PFSK-1 (cell line): Measurements from ENCODE around the gene CYSRT1.

ENCODE experiments used
- POLR2AphosphoS5 ChIP-seq: IDR thresholded peaks from 2 replicates; pipeline ENCODE4 v1.6.1; 2012; ENCODE audit warnings: low read depth, mild to moderate bottlenecking, control low read depth, low read length, moderate library complexity
- TF ChIP-seq, protein P1 (sequence below), 2 experiments: IDR thresholded peaks; 2 replicates each; pipeline versions ENCODE4 v1.6.1 to v1.8.0; 2011 to 2012; ENCODE audit warnings: low read depth in 2 of 2, low read length in 2 of 2, control low read depth in 1 of 2, inconsistent platforms in 1 of 2, mild to moderate bottlenecking in 1 of 2, moderate library complexity in 1 of 2; ENCODE audit not compliant: insufficient read depth in 1 of 2

DNA sequence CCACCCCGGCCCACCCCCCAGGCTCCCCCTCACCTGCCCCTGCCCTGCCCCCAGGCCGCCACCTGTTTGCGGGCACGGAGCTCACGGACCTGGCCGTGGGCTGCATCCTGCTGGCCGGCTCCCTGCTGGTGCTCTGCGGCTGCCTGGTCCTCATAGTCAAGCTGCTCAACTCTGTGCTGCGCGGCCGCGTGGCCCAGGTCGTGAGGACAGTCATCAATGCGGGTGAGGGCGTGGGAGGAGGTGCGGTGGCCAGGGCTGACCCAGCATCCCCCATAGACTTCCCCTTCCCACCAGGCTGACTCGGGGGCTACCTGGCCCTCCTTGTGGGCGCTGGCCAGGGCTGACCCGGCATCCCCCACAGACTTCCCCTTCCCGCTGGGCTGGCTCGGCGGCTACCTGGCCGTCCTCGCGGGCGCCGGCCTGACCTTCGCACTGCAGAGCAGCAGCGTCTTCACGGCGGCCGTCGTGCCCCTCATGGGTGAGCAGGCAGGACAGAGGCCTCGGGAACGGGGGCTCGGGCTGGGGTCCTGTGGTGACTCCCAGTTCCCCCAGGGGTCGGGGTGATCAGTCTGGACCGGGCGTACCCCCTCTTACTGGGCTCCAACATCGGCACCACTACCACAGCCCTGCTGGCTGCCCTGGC lies 9.2 kb downstream of the CYSRT1 start:
- TF ChIP-seq POLR2AphosphoS5, result no peak
- TF ChIP-seq, protein P1, sequence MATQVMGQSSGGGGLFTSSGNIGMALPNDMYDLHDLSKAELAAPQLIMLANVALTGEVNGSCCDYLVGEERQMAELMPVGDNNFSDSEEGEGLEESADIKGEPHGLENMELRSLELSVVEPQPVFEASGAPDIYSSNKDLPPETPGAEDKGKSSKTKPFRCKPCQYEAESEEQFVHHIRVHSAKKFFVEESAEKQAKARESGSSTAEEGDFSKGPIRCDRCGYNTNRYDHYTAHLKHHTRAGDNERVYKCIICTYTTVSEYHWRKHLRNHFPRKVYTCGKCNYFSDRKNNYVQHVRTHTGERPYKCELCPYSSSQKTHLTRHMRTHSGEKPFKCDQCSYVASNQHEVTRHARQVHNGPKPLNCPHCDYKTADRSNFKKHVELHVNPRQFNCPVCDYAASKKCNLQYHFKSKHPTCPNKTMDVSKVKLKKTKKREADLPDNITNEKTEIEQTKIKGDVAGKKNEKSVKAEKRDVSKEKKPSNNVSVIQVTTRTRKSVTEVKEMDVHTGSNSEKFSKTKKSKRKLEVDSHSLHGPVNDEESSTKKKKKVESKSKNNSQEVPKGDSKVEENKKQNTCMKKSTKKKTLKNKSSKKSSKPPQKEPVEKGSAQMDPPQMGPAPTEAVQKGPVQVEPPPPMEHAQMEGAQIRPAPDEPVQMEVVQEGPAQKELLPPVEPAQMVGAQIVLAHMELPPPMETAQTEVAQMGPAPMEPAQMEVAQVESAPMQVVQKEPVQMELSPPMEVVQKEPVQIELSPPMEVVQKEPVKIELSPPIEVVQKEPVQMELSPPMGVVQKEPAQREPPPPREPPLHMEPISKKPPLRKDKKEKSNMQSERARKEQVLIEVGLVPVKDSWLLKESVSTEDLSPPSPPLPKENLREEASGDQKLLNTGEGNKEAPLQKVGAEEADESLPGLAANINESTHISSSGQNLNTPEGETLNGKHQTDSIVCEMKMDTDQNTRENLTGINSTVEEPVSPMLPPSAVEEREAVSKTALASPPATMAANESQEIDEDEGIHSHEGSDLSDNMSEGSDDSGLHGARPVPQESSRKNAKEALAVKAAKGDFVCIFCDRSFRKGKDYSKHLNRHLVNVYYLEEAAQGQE (IDR thresholded peaks at IDR 0.05; ENCODE audit: insufficient read depth in 1 of 2, low read depth in 2 of 2, low read length in 2 of 2), result no peak
